Hepatocyte (in vitro differentiated cells): ENCODE measurements around the gene RIC8A.

ENCODE experiments used
- EZH2 ChIP-seq: fragments of 200-600 bp; sonication (generic); IDR thresholded peaks from 2 replicates; pipeline ENCODE4 v1.6.1; 2016; ENCODE audit warnings: antibody characterized with exemption, mild to moderate bottlenecking, borderline replicate concordance
- TF ChIP-seq, protein P1 (sequence below): fragments of 200-600 bp; sonication (generic); IDR thresholded peaks from 2 replicates; pipeline ENCODE4 v1.5.1; 2016; ENCODE audit warnings: antibody characterized with exemption, mild to moderate bottlenecking; ENCODE audit not compliant: poor library complexity

DNA sequence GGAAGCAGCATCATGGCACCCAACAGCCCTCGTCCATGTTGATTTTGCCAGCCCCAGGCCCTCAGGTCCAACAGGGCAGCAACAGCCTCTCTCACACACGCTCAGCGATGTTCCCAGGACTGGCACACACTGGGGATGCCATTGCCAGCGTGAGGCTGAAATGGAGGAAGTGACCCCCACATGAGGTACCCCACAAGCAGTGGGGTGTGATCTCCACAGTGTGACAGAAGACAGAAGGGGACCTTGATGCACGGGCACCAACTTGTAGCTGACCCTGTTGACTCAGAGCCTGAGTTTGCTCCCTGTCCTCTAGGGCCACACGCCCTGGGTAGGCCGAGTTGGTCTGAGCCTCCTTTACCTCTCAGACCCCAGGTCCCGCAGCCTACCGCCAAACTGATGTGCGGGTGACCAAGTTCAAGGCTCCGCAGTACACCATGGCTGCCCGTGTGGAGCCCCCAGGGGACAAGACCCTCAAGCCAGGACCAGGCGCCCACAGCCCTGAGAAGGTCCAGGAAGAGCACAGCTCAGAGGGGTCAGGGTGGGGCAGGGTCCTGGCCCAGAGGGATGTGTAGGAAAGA is 8.4 kb upstream of the RIC8A start:
- TF ChIP-seq, protein P1, sequence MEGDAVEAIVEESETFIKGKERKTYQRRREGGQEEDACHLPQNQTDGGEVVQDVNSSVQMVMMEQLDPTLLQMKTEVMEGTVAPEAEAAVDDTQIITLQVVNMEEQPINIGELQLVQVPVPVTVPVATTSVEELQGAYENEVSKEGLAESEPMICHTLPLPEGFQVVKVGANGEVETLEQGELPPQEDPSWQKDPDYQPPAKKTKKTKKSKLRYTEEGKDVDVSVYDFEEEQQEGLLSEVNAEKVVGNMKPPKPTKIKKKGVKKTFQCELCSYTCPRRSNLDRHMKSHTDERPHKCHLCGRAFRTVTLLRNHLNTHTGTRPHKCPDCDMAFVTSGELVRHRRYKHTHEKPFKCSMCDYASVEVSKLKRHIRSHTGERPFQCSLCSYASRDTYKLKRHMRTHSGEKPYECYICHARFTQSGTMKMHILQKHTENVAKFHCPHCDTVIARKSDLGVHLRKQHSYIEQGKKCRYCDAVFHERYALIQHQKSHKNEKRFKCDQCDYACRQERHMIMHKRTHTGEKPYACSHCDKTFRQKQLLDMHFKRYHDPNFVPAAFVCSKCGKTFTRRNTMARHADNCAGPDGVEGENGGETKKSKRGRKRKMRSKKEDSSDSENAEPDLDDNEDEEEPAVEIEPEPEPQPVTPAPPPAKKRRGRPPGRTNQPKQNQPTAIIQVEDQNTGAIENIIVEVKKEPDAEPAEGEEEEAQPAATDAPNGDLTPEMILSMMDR, result no peak
- no peak for TF ChIP-seq EZH2
